ENCODE data around the gene BICC1.

Gene BICC1

DNA sequence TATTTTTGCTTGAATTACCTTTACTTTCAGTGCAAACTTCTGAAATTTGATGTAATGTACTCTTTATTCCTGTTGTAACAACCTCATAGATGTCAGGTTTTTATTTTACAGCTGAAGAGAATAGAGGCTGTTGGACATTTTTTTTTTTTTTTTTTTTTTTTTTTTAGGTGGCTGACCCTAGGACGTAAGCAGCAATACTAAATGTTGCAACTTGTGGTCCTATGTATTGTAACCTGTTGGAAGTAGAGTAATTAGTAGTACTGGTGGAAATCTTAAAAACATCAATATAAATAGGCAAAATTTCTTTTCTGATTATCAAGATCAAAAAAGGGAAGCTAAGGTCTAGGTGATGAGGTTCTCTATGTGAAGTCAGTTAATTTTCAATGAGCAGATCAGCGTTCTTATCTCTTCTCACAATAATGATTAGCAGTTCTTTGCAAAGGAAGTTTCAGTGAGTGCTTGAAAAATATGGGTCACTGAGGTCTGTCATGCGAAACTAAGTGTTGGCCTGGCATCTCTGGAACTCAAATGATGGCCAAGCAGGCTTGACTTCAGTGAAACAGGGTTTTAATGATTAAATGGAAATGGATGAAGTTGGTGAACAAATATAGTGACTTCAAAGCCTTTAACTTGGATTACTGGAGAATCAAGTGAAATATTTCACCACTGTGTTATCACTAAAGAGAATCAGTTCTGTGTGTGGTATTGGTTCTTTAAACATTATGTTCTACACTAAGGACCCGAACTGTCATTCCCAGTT is 42.7 kb downstream of the BICC1 start:
- Histone ChIP-seq H3K9me3 (ENCODE audit: insufficient read depth, low read depth, low read length) (0 out of 2 replicates have a peak, but pooled peaks cover 5% of the 10 kb centered on the region), H3K36me3 (ENCODE audit: insufficient read depth, low read length) (no peaks in the 10 kb centered on the region), H3K4me1 (ENCODE audit: insufficient read depth, low read length, poor library complexity, severe bottlenecking) (no peaks in the 10 kb centered on the region), H4K20me1 (ENCODE audit: insufficient read depth, low read length, poor library complexity, severe bottlenecking) (no peaks in the 10 kb centered on the region), H3K9ac (ENCODE audit: low read depth, low read length, poor library complexity, severe bottlenecking) (no peak overlapping the region), H3K9me2 (replicated peaks; ENCODE audit: low read depth, low read length) (no peaks in the 10 kb centered on the region), H2AFZ (ENCODE audit: low read length) (no peak overlapping the region), H3K4me3 (ENCODE audit: low read length, poor library complexity, severe bottlenecking) (no peak overlapping the region), H3F3A (ENCODE audit: low read depth) (no peaks in the 10 kb centered on the region), H3K79me2 (ENCODE audit: insufficient read depth, low read length) (no peaks in the 10 kb centered on the region), H3K27me3 (ENCODE audit: insufficient read depth, low read length, poor library complexity, severe bottlenecking) (no peaks in the 10 kb centered on the region), H3K4me2 (ENCODE audit: low read depth, low read length, poor library complexity, severe bottlenecking) (no peak overlapping the region)
- no peak for TF ChIP-seq EZH2phosphoT487 (IDR thresholded peaks at IDR 0.05; ENCODE audit: borderline replicate concordance)
- TF ChIP-seq, protein P1, sequence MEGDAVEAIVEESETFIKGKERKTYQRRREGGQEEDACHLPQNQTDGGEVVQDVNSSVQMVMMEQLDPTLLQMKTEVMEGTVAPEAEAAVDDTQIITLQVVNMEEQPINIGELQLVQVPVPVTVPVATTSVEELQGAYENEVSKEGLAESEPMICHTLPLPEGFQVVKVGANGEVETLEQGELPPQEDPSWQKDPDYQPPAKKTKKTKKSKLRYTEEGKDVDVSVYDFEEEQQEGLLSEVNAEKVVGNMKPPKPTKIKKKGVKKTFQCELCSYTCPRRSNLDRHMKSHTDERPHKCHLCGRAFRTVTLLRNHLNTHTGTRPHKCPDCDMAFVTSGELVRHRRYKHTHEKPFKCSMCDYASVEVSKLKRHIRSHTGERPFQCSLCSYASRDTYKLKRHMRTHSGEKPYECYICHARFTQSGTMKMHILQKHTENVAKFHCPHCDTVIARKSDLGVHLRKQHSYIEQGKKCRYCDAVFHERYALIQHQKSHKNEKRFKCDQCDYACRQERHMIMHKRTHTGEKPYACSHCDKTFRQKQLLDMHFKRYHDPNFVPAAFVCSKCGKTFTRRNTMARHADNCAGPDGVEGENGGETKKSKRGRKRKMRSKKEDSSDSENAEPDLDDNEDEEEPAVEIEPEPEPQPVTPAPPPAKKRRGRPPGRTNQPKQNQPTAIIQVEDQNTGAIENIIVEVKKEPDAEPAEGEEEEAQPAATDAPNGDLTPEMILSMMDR (conservative IDR thresholded peaks at IDR 0.05; ENCODE audit: low read length): no peak

DNA sequence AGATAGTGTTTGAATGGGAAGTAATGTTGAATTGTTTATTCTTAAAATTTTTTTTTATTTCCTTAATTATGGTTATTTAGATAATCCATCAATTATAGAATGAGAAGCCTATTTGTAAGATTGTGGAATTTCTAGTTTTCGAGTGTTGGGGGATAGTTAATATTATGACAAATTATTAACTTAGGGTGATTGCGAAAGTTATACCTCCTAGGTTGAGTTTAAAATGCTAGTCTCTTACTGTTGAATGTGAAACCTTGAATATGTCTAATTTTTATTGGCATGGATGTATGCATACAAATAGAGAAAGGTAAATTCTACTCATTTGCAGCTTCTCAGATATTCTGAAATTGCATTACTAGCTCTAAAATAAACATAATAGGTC is 43.2 kb downstream of the BICC1 start:
- Histone ChIP-seq H3K27me3 (ENCODE audit: insufficient read depth, low read length, poor library complexity, severe bottlenecking) (no peaks in the 10 kb centered on the region), H3K9me3 (ENCODE audit: insufficient read depth, low read depth, low read length) (0 out of 2 replicates have a peak, but pooled peaks cover 5% of the 10 kb centered on the region), H4K20me1 (ENCODE audit: insufficient read depth, low read length, poor library complexity, severe bottlenecking) (no peaks in the 10 kb centered on the region), H3K9me2 (replicated peaks; ENCODE audit: low read depth, low read length) (no peaks in the 10 kb centered on the region), H2AFZ (ENCODE audit: low read length) (no peak overlapping the region), H3K9ac (ENCODE audit: low read depth, low read length, poor library complexity, severe bottlenecking) (no peak overlapping the region), H3K4me1 (ENCODE audit: insufficient read depth, low read length, poor library complexity, severe bottlenecking) (no peaks in the 10 kb centered on the region), H3K36me3 (ENCODE audit: insufficient read depth, low read length) (no peaks in the 10 kb centered on the region), H3F3A (ENCODE audit: low read depth) (no peaks in the 10 kb centered on the region), H3K4me3 (ENCODE audit: low read length, poor library complexity, severe bottlenecking) (no peak overlapping the region), H3K79me2 (ENCODE audit: insufficient read depth, low read length) (no peaks in the 10 kb centered on the region), H3K4me2 (ENCODE audit: low read depth, low read length, poor library complexity, severe bottlenecking) (no peak overlapping the region)
- no peak for TF ChIP-seq EZH2phosphoT487 (IDR thresholded peaks at IDR 0.05; ENCODE audit: borderline replicate concordance)
- TF ChIP-seq, protein P1 (conservative IDR thresholded peaks at IDR 0.05; ENCODE audit: low read length): no peak

DNA sequence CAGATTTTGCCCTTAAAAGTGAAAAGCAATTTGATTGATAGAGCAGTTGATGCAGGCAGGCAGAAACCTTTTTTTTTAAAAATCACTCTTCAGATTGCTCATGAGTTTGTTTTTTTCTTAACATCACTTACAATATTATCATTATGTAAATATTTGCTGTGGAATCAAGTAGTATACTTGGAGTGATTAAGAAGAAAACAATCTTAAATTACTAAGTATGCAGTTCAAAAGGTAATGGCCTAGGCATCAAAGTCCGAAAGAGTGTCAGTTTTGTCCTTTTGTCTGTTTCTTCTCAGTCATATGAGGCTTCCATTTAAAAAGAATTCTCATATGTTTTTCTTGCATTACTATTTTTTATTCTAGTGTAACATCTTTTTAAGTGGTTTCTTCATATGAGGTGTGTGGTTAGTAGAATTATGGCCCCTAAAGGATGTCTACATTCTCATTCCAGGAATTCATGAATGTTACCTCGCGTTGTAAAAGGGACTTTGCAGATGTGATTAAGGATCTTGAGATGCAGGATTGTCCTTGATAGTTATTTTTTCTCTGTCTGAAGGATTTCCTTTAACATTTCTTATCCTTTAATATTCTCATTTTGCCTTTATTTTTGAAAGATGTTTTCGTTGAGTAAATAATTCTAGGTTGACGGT is 44.0 kb downstream of the BICC1 start:
- no peaks in the 10 kb centered on the region for H4K20me1 ChIP-seq (ENCODE audit: insufficient read depth, low read length, poor library complexity, severe bottlenecking)
- H3K36me3 ChIP-seq (ENCODE audit: insufficient read depth, low read length): no peaks in the 10 kb centered on the region
- H3K9me2 ChIP-seq (replicated peaks; ENCODE audit: low read depth, low read length): no peaks in the 10 kb centered on the region
- no peak overlapping the region for H2AFZ ChIP-seq (ENCODE audit: low read length)
- H3K4me1 ChIP-seq (ENCODE audit: insufficient read depth, low read length, poor library complexity, severe bottlenecking): no peaks in the 10 kb centered on the region
- H3K79me2 ChIP-seq (ENCODE audit: insufficient read depth, low read length): no peaks in the 10 kb centered on the region
- no peak overlapping the region for H3K4me3 ChIP-seq (ENCODE audit: low read length, poor library complexity, severe bottlenecking)
- H3K9ac ChIP-seq (ENCODE audit: low read depth, low read length, poor library complexity, severe bottlenecking): no peak overlapping the region
- TF ChIP-seq, protein P1 (conservative IDR thresholded peaks at IDR 0.05; ENCODE audit: low read length): no peak
- TF ChIP-seq EZH2phosphoT487 (IDR thresholded peaks at IDR 0.05; ENCODE audit: borderline replicate concordance): no peak
- H3F3A ChIP-seq (ENCODE audit: low read depth): no peaks in the 10 kb centered on the region
- H3K27me3 ChIP-seq (ENCODE audit: insufficient read depth, low read length, poor library complexity, severe bottlenecking): no peaks in the 10 kb centered on the region
- 0 out of 2 replicates have a peak, but pooled peaks cover 5% of the 10 kb centered on the region for H3K9me3 ChIP-seq (ENCODE audit: insufficient read depth, low read depth, low read length)
- H3K4me2 ChIP-seq (ENCODE audit: low read depth, low read length, poor library complexity, severe bottlenecking): no peak overlapping the region
